Activated CD8-positive, alpha-beta T cell treated with anti-CD3 and anti-CD28 coated beads for 36 hours (primary cell): Measurements from ENCODE around the gene DOK4. TPM values are rescaled to one million over a fixed set of nuclear protein-coding genes. Genes with fewer than 3 reads are reported as not detected.

Experiments
- ATAC-seq: fragments of 200-7000 bp; cut with Tn5 transposase; one replicate; pipeline ENCODE4 v1.10.0; 2021; ENCODE audit warnings: mild to moderate bottlenecking, moderate library complexity
- CTCF ChIA-PET: fragments of 350-600 bp; sonication (Branson Sonifier 250); formaldehyde crosslinking; loops from one replicate; lab custom pipeline; 2021; ENCODE audit warnings: antibody characterized with exemption; lab: Charles Lee
- POLR2A ChIA-PET: fragments of 350-600 bp; sonication (Branson Sonifier 250); formaldehyde crosslinking; loops from one replicate; lab custom pipeline; 2021; ENCODE audit warnings: antibody characterized with exemption; lab: Charles Lee
- DNase-seq: peaks from one replicate; pipeline ENCODE4 v3.0.0-alpha.2; 2020
- H3K27ac Mint-ChIP-seq: one replicate; pipeline ENCODE4 v1.8.0; 2021; ENCODE audit warnings: mild to moderate bottlenecking, mixed read lengths
- H3K27me3 Mint-ChIP-seq: one replicate; pipeline ENCODE4 v1.8.0; 2021; ENCODE audit warnings: mixed read lengths
- H3K36me3 Mint-ChIP-seq: one replicate; pipeline ENCODE4 v1.8.0; 2021; ENCODE audit warnings: low read depth, mixed read lengths
- H3K4me1 Mint-ChIP-seq: one replicate; pipeline ENCODE4 v1.8.0; 2021; ENCODE audit warnings: low read depth, mixed read lengths
- H3K4me3 Mint-ChIP-seq: one replicate; pipeline ENCODE4 v1.8.0; 2021; ENCODE audit warnings: mild to moderate bottlenecking, moderate library complexity, mixed read lengths
- H3K9me3 Mint-ChIP-seq: one replicate; pipeline ENCODE4 v1.8.0; 2021; ENCODE audit warnings: mixed read lengths
- CTCF ChIP-seq: fragments of 200-600 bp; IDR thresholded peaks from one replicate; pipeline ENCODE4 v1.8.0; 2022; ENCODE audit warnings: antibody characterized with exemption, mild to moderate bottlenecking
- intact Hi-C: fragments of 100-400 bp; cut with micrococcal nuclease; formaldehyde crosslinking; loops from one replicate; pipeline ENCODE4 v1.10.0; 2022
- total RNA-seq, 2 experiments: library from RNA; stranded (reverse); gene quantifications; one replicate each; pipeline ENCODE4 v1.2.3, GENCODE V29; 2021

DOK4 gene
- total RNA-seq, 2 experiments from 2014 or later = 4.6 to 5.1 TPM

- ChIA-PET CTCF (interaction anchor here (2.2 kb wide), 2 partner anchors 8 to 49 kb away, joined by 5 to 13 read pairs; partner anchors contain the start of gene POLR2C), POLR2A (interaction anchor here (0.6 to 6.9 kb wide), 3 partner anchors 8 to 40 kb away, joined by 4 to 29 read pairs (median 4); partner anchors contain the start of genes DOK4 and POLR2C)
- Mint-ChIP-seq H3K4me1 (peaks cover 7% of the 10 kb centered on the region), H3K4me3 (no peak overlapping the region), H3K27me3 (no peaks in the 10 kb centered on the region), H3K36me3 (peaks cover 22% of the 10 kb centered on the region), H3K27ac (no peak overlapping the region), H3K9me3 (no peaks in the 10 kb centered on the region)
- intact Hi-C loops = no loop called here
- ATAC-seq (no peak), DNase-seq (no peak)
- no peak for TF ChIP-seq CTCF
Measured at GRCh38 chr16:57470711-57471110, 15.6 kb downstream of the DOK4 start.

GRCh38 chr16:57469917-57470470 lies 16.3 kb downstream of the DOK4 start:
- TF ChIP-seq CTCF = no peak
- Mint-ChIP-seq H3K27ac (peak overlapping the region; percentile 3), H3K36me3 (peaks cover 26% of the 10 kb centered on the region), H3K4me3 (no peak overlapping the region), H3K9me3 (no peaks in the 10 kb centered on the region), H3K27me3 (no peaks in the 10 kb centered on the region), H3K4me1 (peaks cover 5% of the 10 kb centered on the region)
- intact Hi-C loops = loop anchor here (5.0 kb wide), 1 partner anchor 57 kb away; no protein-coding TSS in a partner anchor
- ChIA-PET POLR2A (interaction anchor here (1.5 to 6.9 kb wide), 2 partner anchors 7 to 16 kb away, joined by 4 to 29 read pairs; partner anchors contain the start of genes DOK4 and POLR2C), CTCF (interaction anchor here (2.2 kb wide), 2 partner anchors 7 to 50 kb away, joined by 5 to 13 read pairs; partner anchors contain the start of gene POLR2C)
- no peak for ATAC-seq
- DNase-seq = no peak

GRCh38 chr16:57469046-57469445 lies 17.2 kb downstream of the DOK4 start:
- H3K36me3 Mint-ChIP-seq = peaks cover 34% of the 10 kb centered on the region
- no peaks in the 10 kb centered on the region for H3K9me3 Mint-ChIP-seq
- DNase-seq = no peak
- intact Hi-C loops = loop anchor here (5.0 kb wide), 1 partner anchor 58 kb away; no protein-coding TSS in a partner anchor
- ATAC-seq = no peak
- POLR2A ChIA-PET = no interaction called here
- peaks cover 13% of the 10 kb centered on the region for H3K4me1 Mint-ChIP-seq
- CTCF ChIA-PET = no interaction called here
- TF ChIP-seq CTCF = no peak
- no peak overlapping the region for H3K27ac Mint-ChIP-seq
- H3K27me3 Mint-ChIP-seq = no peaks in the 10 kb centered on the region
- no peak overlapping the region for H3K4me3 Mint-ChIP-seq

- Mint-ChIP-seq H3K9me3 (no peaks in the 10 kb centered on the region), H3K4me1 (peaks cover 20% of the 10 kb centered on the region), H3K27ac (no peak overlapping the region), H3K4me3 (no peak overlapping the region), H3K27me3 (no peaks in the 10 kb centered on the region), H3K36me3 (peaks cover 40% of the 10 kb centered on the region)
- no peak for DNase-seq
- ChIA-PET POLR2A (no interaction called here), CTCF (interaction anchor here (0.8 kb wide), 1 partner anchor 52 kb away, joined by 3 read pairs; no protein-coding TSS in a partner anchor)
- no peak for ATAC-seq
- no peak for TF ChIP-seq CTCF
- intact Hi-C loops = loop anchor here (5.0 kb wide), 1 partner anchor 59 kb away; no protein-coding TSS in a partner anchor
Measured at GRCh38 chr16:57468346-57468745, 17.9 kb downstream of the DOK4 start.

- ChIA-PET POLR2A (interaction anchor here (0.9 to 6.1 kb wide), 6 partner anchors 9 to 66 kb away, joined by 3 to 47 read pairs (median 6); partner anchors contain the start of genes CIAPIN1 and COQ9), CTCF (interaction anchor here (0.8 to 6.9 kb wide), 6 partner anchors 8 to 55 kb away, joined by 3 to 35 read pairs (median 4); no protein-coding TSS in a partner anchor)
- Mint-ChIP-seq H3K27ac (peak overlapping the region; percentile 39), H3K9me3 (no peaks in the 10 kb centered on the region), H3K4me1 (peaks cover 25% of the 10 kb centered on the region), H3K36me3 (peaks cover 42% of the 10 kb centered on the region), H3K4me3 (no peak overlapping the region), H3K27me3 (no peaks in the 10 kb centered on the region)
- intact Hi-C loops = no loop called here
- no peak for DNase-seq
- no peak for ATAC-seq
- TF ChIP-seq CTCF = no peak
Measured at GRCh38 chr16:57464523-57464922, 21.8 kb downstream of the DOK4 start.
